ENCODE data around the gene SH3TC1. TPM values are rescaled to one million over a fixed set of nuclear protein-coding genes. Genes with fewer than 3 reads are reported as not detected.

SH3TC1 gene
- total RNA-seq, 1 experiment from 2014 or later, result 5.0 TPM

DNA sequence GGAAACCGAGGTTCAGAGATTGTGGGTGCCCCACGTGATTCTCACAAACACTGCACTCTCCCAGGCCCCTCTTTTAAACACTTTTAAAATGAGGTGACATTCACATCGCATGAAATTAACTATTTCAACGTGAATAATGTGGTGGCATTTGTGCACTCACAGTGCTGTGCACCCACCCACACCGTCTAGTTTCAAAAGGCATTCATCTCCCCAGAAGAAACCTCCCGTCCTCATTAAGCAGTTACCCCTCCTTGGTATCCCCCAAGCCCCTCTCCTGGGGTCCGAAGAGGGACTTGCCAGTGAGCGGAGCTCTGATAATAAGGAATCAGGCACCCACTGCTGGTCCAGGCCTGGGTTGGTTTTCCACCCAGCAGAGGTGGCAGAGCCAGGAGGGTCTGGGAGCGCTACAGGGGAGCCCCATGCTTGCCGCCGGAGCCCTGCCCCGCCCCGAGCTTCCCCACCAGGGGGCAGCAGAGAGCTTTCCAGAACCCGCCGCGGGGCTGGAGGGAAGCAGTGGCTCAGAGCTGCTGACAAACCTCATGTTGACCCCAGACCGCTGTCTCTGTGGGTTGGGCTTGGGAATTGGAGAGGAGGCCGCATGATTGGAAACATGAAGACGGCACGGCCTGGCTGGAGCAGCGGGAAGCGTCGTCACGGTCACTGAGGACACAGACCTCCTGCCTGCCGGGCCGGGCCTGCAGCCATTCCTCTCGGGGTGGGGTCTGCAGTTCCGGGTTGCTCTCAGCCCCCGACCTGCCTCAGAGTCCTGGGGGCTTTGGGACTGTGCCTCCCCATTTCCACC lies 43.0 kb downstream of the SH3TC1 start:
- DNase-seq (ENCODE audit: low read depth), result peak; percentile 92

DNA sequence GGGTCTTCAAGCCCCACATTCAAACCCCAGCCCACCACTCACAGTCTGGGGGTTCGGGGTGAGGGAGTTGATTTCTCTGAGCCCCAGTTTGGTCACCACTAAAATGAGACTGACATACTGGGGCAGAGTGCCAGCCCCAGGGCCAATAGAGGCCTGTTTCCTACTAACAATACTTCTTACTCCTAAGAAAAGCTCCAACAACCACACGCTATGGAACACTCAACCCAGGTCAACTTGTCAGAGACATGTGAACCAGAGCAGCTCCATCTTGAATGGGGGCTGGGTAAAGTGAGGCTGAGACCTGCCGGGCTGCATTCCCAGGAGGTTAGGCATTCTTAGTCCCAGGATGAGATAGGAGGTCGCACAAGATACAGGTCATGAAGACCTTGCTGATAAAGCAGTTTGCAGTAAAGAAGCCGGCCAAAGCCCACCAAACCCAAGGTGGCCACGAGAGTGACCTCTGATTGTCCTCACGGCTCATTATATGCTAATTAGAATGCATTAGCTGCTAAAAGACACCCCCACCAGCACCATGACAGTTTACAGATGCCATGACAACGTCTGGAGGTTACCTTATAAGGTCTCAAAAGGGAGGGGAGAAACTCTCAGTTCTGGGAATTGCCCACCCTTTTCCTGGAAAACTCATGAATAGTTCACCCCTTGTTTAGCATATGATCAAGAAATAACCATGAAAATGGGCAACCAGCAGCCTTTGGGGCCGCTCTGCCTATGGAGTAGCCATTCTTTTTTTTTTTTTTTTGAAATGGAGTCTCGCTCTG lies 43.9 kb downstream of the SH3TC1 start:
- DNase-seq (ENCODE audit: low read depth), result no peak

DNA sequence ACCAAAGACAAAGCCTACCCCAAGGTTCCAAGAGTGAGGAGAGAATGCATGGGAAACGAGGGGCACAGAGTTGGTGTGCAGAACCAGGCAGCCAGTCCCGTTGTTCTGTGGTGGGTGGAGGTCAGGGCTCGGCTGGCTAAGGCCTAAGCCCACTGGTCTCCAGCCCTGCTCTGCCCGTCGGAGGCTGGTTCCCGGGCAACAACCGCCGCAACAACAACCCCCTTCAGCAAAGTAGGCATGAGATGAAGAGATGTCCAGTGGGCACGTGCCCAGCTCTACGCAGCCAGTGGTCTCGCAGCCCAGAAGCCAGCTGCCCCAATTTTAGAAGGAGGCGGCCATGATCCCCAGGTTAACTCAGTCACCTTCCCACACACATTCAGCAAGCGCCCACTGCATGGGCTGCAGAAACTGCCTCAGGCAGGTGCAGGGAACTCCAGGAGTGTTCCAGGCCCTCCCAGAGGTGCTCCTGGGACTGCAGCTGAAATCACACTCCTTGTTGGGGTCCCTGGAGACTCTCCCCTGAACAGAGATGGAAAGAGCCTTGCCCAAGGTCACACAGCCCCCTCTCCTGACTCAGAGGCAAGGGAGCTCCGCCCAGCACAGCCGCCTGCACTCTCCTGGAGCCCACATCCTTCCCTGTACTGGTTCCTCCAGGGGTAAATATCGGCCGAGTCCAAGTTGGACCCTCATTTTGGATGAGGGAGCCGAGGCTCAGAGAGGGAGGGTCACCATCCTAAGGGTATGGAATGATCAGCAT lies 45.1 kb downstream of the SH3TC1 start:
- no peak for DNase-seq (ENCODE audit: low read depth)

DNA sequence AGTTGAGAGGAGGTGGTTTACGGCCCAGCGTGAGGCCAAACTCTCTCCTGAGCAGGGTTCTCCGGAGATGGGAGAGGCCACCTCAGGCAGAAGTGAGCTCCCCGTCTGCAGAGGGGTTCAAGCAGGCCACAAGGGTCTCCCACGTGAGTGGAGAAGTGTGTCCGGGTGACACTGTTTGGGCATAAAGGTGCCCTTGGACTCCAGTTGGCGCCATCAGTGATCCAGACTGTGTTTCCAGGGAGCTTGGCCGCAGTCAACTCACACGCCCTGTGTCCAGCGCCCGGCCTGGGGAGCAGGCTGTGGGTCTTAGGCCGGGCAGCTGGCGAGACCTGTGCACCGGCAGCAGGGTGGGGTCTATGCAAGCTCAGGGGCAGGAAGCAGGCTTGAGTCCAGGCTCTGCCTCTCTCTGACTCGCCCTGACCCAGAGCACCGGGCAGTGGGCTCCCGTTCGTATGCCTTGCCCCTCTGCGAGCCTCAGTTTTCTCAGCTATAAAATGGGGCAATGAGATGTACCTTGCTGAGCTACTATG lies 45.9 kb downstream of the SH3TC1 start:
- no peak for DNase-seq (ENCODE audit: low read depth)

DNA sequence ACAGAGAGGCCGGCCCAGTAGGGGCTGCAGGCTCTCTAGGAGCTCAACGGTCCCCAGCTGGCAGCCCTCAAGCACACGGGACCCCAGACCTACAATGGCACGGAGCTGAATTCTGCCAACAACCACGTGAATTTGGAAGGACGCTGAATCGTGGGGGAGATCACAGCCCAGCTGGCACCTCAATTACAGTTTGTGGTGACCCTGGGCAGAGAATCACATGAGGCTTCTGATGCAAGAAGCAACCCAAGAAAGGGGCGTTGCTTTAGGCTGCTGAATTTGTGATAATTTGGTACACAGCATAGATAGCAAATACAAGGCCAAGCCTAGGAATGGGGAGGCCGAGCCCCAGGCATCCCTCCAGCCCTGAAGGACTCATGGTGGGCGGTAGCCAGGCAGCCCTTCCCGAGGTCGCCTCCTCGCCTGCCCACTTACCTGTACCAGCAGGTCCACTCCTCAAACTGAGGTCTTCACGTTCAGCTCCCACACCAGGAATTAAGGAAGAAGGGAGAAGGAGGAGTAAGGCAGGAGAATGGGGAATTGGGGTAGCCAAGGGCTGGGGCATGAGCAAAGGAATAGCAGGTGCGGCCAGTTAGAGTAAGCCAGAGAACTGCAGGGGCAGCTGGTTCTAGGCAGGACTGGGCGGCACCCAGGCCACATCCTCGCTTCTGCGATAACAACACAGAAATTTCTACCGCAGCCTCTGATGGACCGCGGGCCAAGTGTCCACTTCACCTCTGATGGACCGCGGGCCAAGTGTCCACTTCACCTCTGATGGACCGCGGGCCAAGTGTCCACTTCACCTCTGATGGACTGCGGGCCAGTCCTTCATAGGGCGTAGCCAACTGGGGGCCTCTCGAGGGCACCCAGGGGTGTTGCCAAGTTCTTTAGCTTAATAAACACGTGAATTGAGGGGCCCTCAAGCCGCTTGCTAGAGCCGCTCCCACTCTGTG lies 47.1 kb downstream of the SH3TC1 start:
- no peak for DNase-seq (ENCODE audit: low read depth)

DNA sequence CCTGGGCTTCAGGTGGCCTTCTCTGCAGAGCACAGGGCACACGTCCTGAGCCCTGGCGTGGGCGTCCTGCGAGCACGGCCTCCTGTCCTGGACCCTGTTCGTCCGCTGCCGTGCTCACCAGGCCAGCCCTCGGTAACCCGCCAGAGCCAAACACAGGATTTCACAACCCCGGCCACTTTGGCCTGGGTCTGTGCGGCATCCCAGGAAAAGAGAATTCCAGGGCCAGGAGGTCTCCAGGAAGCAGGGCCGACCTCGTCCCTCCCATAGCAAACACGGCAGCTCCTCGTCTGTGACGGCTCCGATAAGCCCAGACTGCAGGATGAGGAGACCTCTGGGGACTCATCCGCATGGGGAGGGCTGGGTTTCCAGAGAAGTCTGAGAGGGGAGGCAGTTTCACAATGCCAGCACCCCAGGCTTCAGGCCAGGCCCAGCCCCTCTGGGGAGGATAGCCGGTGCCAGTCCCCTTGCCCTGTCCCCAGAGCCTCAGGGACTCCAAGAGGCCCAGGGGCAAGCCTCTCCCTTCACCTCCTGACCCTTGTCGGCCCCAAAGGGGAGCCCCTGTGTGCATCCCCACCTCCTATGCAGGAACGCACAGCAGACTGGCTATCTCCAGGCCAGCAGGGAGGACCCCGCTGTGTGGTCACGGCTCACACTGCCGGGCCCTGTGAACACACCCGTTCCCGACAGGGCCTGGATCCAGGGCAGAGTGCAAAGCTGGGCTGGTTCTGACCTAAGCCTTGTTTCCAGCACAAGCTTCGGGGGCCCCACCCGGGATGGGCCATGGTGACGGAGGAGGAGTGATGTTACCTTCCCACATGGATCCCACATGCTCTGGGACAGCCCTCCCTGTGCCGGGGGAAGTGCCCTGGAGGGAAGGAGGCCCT lies 48.2 kb downstream of the SH3TC1 start:
- DNase-seq (ENCODE audit: low read depth), result no peak

DNA sequence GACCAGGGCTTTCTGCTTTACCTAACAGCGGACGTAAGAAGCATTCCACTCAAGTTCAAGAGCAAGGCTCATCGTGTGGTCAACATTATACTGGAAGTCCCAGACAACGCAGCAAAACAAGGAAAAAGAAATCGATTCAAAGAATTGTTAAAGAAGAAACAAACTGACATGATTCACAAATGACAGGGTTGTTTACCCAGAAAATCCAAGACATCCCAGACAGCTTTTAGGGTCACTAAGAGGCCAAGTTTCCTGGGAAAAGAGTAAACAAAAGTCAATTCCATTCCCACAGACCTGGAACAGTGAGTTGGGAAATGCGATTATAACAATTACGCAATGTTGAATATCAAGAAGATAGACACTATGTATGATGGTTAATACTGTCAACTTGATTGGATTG lies 49.0 kb downstream of the SH3TC1 start:
- peak; percentile 55 for DNase-seq (ENCODE audit: low read depth)

DNA sequence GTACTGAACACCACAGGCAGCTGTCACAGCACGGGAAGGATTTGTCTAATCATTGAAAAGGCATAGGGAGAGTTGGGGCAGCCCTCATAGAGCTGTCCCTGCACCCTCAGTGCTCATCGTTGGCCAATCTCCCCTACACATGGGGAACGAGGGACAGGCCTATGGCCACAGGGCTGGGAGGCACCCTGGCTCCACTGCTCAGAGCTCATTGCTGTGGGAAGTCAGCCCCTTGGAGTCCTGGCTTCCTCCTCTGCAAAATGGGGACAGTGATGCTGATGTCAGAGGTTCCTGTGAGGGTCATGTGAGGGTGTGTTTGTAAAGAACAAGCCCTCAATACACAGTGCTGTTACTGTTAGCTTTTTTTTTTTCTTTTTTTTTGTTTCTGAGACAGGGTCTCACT lies 51.1 kb downstream of the SH3TC1 start:
- no peak for DNase-seq (ENCODE audit: low read depth)

DNA sequence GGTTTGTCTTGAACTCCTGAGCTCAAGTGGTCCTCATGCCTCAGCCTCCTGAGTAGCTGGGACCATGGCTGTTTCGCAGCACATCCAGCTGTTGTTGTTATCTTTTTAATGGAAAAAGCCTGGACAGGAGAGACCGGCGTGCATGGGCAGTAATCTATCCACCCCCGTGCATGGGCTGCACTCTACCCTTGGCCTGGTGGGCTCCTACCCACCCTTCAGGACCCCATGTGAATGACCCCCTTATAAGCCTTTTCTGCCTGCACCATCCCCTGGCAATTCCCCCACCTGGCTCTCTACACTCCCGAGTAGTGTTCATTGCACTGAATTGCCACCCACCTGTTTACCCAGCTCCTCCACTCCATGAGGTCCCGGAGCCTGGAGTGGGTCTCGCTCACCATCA lies 51.5 kb downstream of the SH3TC1 start:
- DNase-seq (ENCODE audit: low read depth), result no peak

DNA sequence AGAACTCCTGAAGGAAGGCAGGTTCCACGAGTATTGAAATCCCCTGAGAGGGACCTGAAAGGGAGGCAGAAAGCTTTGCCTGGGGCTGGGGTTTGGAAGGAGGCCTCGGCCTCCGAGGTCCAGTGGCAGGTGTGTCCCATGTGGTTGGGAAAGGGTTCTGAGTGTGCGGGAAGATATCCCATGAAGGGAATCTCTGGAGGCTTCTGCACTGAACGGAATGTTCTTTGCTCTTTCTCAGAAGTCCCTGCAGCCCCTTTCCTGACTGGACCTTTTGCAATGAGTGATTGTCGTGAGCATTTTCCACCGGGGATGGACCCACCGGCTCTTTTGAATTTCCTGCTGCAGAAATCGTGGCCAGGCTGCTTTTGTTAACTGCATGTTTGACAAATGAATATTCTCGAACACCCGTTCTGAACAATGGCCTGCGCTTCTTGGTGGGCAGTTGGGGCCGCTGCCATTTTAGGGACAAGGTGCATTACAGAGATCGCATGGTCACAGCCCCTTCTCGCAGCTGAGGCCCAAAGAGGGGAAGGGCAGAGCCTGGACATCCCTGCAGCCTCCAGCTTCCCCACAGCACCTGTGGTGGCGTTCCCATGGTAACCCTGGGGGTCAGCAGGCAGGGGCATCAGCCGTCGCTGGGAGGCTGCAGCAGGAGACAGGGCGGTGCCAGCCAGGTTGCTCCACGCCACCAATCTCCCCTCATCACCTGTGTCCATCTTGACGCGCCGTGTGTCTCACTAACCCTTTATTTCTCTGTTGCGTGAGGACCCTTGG lies 52.2 kb downstream of the SH3TC1 start:
- no peak for DNase-seq (ENCODE audit: low read depth)

DNA sequence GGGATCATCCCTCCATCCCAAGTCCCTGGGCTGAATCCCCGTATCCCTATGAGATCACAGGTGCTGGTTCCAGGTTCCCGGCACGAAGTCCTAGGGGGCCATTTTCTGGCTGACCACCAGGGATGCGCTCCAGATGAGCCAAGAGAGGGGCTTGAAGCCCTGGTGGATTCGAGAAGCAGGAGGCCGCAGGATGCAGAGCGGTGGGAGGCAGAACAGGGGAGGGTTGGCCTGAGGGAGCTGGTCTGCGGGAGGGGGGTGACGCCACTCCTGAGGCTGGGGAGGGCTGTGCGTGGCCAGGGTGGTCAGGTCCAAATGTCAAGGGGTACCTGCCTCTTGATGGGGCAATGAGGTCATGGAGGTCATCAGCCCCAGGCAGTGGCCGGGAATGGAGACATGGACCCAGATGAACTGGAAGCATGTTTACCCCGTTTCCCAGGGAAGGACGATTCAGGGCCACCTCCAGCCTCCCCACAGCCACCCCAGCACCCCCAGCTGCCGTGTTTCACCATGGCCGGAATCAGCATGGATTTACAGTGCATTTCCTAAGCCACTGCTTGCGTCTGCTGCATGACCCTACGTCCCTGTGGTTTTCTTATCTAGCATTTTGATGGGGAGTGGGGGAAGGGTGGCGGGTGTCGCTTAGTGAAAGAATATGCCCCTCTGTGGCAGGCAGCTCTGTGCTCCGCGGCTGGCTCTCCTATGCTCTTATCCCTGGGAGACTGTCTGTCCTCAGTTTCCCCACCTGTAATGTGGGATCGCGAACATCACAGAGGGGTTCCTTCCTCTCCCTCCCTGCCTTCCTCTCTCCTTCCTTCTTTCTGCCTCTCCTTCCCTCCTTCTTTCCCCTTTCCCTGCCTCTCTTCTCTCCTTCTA lies 53.4 kb downstream of the SH3TC1 start:
- no peak for DNase-seq (ENCODE audit: low read depth)

DNA sequence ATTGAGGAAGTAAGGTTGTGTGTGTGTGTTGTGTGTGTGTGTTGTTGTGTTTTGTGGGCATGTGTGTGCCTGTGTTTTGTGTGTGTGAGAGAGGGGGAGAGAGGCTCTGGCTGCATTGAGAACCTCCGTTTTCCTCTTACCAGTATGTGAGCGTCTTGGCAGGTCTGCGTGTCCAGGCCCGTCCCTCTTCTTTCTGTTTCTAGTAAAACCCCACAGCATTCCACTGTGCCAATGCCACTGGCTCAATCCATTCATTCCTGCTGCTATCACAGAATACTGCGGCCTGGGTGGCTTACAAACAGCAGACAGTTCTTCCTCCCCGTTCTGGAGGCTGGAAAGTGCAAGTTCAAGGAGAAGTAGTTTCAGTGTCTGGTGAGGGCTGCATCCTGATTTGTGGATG lies 55.0 kb downstream of the SH3TC1 start:
- DNase-seq (ENCODE audit: low read depth), result no peak

DNA sequence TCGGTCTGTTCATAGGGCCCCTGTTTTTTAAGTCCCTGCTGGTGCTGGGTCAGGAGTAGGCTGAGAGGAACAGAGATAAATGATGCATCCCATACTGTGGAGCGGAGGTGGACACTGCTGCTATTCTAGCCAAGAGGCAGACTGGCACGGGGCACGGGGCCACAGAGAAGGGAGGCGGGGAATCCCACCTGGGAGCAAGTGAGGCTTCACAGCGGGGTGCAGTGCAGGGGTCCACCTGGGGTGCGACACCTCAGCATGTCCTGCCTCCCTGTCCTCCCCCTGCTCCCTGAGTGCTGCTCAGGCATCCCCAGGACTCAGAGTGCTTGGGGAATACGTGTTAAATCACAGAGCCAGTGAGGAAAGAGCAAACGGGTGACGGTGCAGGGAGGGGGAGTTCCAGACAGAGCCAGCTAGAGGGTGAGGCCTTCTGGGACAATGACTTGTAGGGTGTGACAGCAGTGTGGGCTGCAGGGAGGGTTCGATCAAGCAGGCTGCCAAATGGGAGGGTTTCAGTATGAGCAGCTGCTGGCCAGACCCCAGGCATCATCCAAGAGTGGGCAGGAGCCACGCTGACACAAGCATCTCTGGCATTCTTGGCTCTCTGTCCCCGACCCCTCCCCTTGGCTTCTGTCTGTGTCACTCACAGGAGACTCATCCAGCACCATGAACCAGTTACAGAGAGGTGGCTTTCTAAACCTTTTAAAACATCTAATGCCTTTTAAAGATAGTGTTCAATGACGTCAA lies 56.8 kb downstream of the SH3TC1 start:
- peak; percentile 86 for DNase-seq (ENCODE audit: low read depth)

DNA sequence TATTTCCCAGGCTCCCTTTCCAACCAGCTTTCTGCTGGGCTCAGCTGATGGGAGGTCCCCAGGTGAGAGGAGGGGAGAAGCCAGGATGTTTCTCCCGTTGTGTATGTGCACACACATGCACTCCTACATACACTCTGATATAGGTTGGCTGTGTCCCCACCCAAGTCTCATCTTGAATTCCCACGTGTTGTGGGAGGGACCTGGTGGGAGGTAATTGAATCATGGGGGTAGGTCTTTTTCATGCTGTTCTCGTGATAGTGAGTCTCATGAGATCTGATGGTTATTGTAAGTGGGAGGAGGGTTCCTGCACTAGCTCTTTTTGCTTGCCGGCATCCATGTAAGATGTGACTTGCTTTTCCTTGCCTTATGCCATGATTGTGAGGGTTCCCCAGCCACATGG lies 58.8 kb downstream of the SH3TC1 start:
- no peak for DNase-seq (ENCODE audit: low read depth)

DNA sequence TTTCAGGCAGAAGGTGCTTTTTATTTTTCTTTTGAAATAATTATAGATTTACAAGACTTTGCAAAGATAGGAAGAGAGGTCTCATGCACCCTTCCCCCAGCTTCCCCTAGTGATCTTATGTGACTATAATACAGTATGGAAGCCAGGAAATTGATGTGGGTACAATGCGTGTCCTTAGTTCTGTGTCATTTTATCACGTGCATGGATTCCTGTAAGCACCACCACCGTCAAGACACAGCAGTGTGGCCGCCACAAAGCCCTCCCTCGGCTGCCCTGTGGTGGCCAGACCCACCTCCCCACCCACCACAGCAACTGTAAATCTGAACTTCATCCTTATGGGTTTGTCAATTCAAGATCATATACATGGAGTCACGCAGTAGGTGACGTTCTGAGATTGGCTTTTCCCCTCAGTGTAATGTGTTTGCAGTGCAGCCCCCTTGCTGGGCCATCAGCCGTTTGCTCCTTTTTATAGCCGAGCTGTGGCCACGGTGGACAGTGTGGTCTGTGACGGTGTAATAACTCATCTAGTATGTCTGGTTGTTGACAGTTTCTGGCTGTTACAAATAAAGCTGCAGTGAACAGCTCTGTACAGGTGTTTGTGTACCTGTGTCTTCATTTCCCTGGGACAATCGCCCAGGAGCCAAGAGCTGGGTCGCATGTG lies 59.6 kb downstream of the SH3TC1 start:
- DNase-seq (ENCODE audit: low read depth), result no peak

DNA sequence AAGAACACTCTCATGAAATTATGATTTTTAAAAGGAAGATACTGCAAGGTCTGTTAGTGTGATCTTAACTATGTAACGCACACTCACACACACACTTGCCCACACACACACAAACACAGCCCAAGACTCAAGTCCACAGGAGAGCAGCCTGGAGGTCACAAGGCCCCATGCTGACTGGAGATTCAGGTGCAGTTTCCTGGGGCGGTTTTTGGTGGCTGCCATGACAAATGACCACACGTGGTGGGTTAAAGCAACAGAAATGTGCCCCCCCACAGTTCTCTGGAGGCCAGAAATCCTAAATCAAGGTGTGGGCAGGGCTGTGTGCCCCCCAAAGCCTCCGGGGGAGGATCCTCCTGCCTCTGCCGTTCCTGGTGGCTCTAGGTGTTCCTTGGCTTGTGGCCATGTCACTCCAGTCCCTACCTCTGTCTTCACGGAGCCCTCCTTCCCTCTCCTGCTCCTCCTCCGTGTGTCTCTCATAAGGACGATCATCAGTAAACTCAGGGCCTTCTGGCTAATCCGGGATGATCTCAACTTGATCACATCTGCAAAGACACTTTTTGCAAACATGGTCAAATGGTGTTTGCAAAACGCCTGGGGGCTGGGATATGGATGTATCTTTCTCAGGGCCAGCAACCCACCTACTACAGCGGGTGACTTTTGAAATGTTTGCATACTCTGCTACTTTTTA lies 60.8 kb downstream of the SH3TC1 start:
- no peak for DNase-seq (ENCODE audit: low read depth)
